GM12874 (cell line): ENCODE measurements around the gene NLGN3.

Source experiments
- CTCF ChIP-seq: IDR thresholded peaks from 2 replicates; pipeline ENCODE4 v1.5.1; 2011; ENCODE audit warnings: low read depth, mild to moderate bottlenecking, control low read depth, low read length, moderate library complexity; ENCODE audit not compliant: insufficient read depth

The NLGN3 gene

GRCh38 chrX:71164071-71164470 lies 19.4 kb downstream of the NLGN3 start:
- TF ChIP-seq CTCF, result no peak

- no peak for TF ChIP-seq CTCF
Observed at GRCh38 chrX:71166461-71166860, 21.8 kb downstream of the NLGN3 start.

GRCh38 chrX:71167031-71167781 lies 22.6 kb downstream of the NLGN3 start:
- TF ChIP-seq CTCF, result no peak

GRCh38 chrX:71168134-71168533 lies 23.5 kb downstream of the NLGN3 start:
- no peak for TF ChIP-seq CTCF

- no peak for TF ChIP-seq CTCF
Observed at GRCh38 chrX:71169586-71169985, 24.9 kb downstream of the NLGN3 start.

GRCh38 chrX:71170660-71171059 lies 26.0 kb downstream of the NLGN3 start:
- TF ChIP-seq CTCF, result no peak

GRCh38 chrX:71171110-71171801 lies 26.6 kb downstream of the NLGN3 start:
- no peak for TF ChIP-seq CTCF
